SK-N-SH treated with all-trans-retinoic acid at 6 μM for 48 hours (cell line): Measurements from ENCODE around the gene MAPK7.

Source experiments
- ATAC-seq: fragments of 200-7000 bp; cut with Tn5 transposase; 3 replicates; pipeline ENCODE4 v1.9.1; 2020; ENCODE audit warnings: mild to moderate bottlenecking, moderate library complexity
- BACH2 ChIP-seq: fragments of 250-450 bp; sonication (Bioruptor Pico); IDR thresholded peaks from 2 replicates; pipeline ENCODE4 v1.9.0; 2021; ENCODE audit warnings: mild to moderate bottlenecking, borderline replicate concordance
- ESRRG ChIP-seq: fragments of 250-450 bp; sonication (Bioruptor Pico); IDR thresholded peaks from 2 replicates; pipeline ENCODE4 v1.6.1; 2021; ENCODE audit warnings: mild to moderate bottlenecking
- ISL1 ChIP-seq: fragments of 250-450 bp; sonication (Bioruptor Pico); IDR thresholded peaks from 2 replicates; pipeline ENCODE4 v2.1.2; 2022; ENCODE audit warnings: mild to moderate bottlenecking, moderate library complexity
- OSR1 ChIP-seq: fragments of 250-450 bp; sonication (Bioruptor Pico); IDR thresholded peaks from 2 replicates; pipeline ENCODE4 v1.8.0; 2022; ENCODE audit warnings: moderate library complexity, mild to moderate bottlenecking, inconsistent platforms
- RARB ChIP-seq: fragments of 250-450 bp; sonication (Bioruptor Pico); IDR thresholded peaks from 2 replicates; pipeline ENCODE4 v1.8.0; 2021; ENCODE audit warnings: mild to moderate bottlenecking, moderate library complexity
- TCF4 ChIP-seq: fragments of 250-450 bp; sonication (Bioruptor Pico); IDR thresholded peaks from 2 replicates; pipeline ENCODE4 v1.8.0; 2021; ENCODE audit warnings: mild to moderate bottlenecking, moderate library complexity, borderline replicate concordance
- TOX ChIP-seq: fragments of 250-450 bp; sonication (Bioruptor Pico); IDR thresholded peaks from 2 replicates; pipeline ENCODE4 v1.8.0; 2021; ENCODE audit warnings: mild to moderate bottlenecking, moderate library complexity, borderline replicate concordance
- ZC3H10 ChIP-seq: fragments of 250-450 bp; sonication (Bioruptor Pico); IDR thresholded peaks from 2 replicates; pipeline ENCODE4 v1.5.1; 2021; ENCODE audit warnings: mild to moderate bottlenecking, moderate library complexity
- ZFP30 ChIP-seq: fragments of 450-650 bp; formaldehyde crosslinking; IDR thresholded peaks from 2 replicates; pipeline ENCODE4 v1.5.0; 2022; ENCODE audit warnings: mild to moderate bottlenecking, moderate library complexity
- ZNF565 ChIP-seq: fragments of 450-650 bp; formaldehyde crosslinking; conservative IDR thresholded peaks from 2 replicates; pipeline ENCODE4 v1.5.0; 2020; ENCODE audit warnings: low read depth, mild to moderate bottlenecking, moderate library complexity
- ZNF8 ChIP-seq: fragments of 450-650 bp; formaldehyde crosslinking; IDR thresholded peaks from 2 replicates; pipeline ENCODE4 v1.5.0; 2020; ENCODE audit warnings: mild to moderate bottlenecking, moderate library complexity
- TF ChIP-seq, protein P1 (sequence below): fragments of 250-450 bp; sonication (Bioruptor Pico); IDR thresholded peaks from 2 replicates; pipeline ENCODE4 v1.5.1; 2021; ENCODE audit warnings: mild to moderate bottlenecking, moderate library complexity
- TF ChIP-seq, protein P2 (sequence below): fragments of 250-450 bp; sonication (Bioruptor Pico); IDR thresholded peaks from 2 replicates; pipeline ENCODE4 v1.8.0; 2021; ENCODE audit warnings: low read depth, mild to moderate bottlenecking, moderate library complexity, borderline replicate concordance
- TF ChIP-seq, protein P3 (sequence below): fragments of 250-450 bp; sonication (Bioruptor Pico); IDR thresholded peaks from 2 replicates; pipeline ENCODE4 v1.8.0; 2020; ENCODE audit warnings: mild to moderate bottlenecking, moderate library complexity, borderline replicate concordance
- TF ChIP-seq, protein P4 (sequence below): fragments of 250-450 bp; sonication (Bioruptor Pico); IDR thresholded peaks from 2 replicates; pipeline ENCODE4 v1.5.0; 2020; ENCODE audit warnings: mild to moderate bottlenecking, moderate library complexity
- TF ChIP-seq, protein P5 (sequence below): fragments of 250-450 bp; sonication (Bioruptor Pico); IDR thresholded peaks from 2 replicates; pipeline ENCODE4 v1.5.1; 2020; ENCODE audit warnings: low read depth, mild to moderate bottlenecking, moderate library complexity

The MAPK7 gene

DNA sequence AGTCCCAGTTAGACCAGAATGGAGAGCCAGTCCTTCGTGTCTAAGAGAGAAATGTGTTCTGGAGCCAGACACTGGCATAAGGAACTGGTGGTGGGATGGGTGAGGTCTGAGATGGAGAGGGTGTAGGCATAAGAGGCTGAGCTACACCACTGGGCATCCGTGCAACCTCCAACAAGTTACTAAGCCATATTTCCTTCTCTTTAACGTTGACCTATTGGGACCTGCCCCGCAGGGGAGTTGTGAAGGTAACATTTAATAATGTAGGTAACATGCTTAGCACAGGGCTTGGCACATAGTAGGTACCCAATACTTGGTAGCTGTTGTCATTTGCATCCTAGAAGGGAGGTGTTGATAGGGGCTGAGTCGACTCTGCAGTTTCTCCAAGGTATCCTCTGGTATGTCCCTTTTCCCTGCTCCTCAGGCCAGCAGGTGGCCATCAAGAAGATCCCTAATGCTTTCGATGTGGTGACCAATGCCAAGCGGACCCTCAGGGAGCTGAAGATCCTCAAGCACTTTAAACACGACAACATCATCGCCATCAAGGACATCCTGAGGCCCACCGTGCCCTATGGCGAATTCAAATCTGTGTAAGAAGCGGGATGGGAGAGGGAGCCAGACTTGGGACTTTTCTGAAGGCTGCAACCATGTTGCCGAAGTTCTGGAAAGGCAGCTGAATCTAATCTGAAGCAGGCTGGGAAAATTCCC is 1.2 kb downstream of the MAPK7 start:
- TF ChIP-seq TOX (CRISPR knock-in tag) (no peak), ISL1 (CRISPR knock-in tag) (no peak), TCF4 (CRISPR knock-in tag) (no peak), ZNF565 (CRISPR knock-in tag) (no peak), BACH2 (CRISPR knock-in tag) (no peak), ZFP30 (CRISPR knock-in tag) (no peak)
- TF ChIP-seq, protein P1, sequence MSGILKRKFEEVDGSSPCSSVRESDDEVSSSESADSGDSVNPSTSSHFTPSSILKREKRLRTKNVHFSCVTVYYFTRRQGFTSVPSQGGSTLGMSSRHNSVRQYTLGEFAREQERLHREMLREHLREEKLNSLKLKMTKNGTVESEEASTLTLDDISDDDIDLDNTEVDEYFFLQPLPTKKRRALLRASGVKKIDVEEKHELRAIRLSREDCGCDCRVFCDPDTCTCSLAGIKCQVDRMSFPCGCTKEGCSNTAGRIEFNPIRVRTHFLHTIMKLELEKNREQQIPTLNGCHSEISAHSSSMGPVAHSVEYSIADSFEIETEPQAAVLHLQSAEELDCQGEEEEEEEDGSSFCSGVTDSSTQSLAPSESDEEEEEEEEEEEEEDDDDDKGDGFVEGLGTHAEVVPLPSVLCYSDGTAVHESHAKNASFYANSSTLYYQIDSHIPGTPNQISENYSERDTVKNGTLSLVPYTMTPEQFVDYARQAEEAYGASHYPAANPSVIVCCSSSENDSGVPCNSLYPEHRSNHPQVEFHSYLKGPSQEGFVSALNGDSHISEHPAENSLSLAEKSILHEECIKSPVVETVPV (CRISPR knock-in tag): no peak
- TF ChIP-seq, protein P2, sequence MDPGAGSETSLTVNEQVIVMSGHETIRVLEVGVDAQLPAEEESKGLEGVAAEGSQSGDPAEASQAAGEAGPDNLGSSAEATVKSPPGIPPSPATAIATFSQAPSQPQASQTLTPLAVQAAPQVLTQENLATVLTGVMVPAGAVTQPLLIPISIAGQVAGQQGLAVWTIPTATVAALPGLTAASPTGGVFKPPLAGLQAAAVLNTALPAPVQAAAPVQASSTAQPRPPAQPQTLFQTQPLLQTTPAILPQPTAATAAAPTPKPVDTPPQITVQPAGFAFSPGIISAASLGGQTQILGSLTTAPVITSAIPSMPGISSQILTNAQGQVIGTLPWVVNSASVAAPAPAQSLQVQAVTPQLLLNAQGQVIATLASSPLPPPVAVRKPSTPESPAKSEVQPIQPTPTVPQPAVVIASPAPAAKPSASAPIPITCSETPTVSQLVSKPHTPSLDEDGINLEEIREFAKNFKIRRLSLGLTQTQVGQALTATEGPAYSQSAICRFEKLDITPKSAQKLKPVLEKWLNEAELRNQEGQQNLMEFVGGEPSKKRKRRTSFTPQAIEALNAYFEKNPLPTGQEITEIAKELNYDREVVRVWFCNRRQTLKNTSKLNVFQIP: no peak
- no peak for ATAC-seq

DNA sequence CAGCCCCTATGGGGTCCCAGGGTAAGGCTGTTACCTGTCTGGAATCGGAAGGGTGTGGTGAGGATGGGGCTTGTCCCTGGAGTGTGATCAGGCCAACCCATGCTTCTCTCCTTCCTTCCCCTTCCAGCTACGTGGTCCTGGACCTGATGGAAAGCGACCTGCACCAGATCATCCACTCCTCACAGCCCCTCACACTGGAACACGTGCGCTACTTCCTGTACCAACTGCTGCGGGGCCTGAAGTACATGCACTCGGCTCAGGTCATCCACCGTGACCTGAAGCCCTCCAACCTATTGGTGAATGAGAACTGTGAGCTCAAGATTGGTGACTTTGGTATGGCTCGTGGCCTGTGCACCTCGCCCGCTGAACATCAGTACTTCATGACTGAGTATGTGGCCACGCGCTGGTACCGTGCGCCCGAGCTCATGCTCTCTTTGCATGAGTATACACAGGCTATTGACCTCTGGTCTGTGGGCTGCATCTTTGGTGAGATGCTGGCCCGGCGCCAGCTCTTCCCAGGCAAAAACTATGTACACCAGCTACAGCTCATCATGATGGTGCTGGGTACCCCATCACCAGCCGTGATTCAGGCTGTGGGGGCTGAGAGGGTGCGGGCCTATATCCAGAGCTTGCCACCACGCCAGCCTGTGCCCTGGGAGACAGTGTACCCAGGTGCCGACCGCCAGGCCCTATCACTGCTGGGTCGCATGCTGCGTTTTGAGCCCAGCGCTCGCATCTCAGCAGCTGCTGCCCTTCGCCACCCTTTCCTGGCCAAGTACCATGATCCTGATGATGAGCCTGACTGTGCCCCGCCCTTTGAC is 2.4 kb downstream of the MAPK7 start:
- no peak for ATAC-seq
- no peak for TF ChIP-seq OSR1 (CRISPR knock-in tag)
- no peak for TF ChIP-seq ESRRG (CRISPR knock-in tag)
- TF ChIP-seq ISL1 (CRISPR knock-in tag): no peak
- no peak for TF ChIP-seq TOX (CRISPR knock-in tag)
- TF ChIP-seq, protein P3, sequence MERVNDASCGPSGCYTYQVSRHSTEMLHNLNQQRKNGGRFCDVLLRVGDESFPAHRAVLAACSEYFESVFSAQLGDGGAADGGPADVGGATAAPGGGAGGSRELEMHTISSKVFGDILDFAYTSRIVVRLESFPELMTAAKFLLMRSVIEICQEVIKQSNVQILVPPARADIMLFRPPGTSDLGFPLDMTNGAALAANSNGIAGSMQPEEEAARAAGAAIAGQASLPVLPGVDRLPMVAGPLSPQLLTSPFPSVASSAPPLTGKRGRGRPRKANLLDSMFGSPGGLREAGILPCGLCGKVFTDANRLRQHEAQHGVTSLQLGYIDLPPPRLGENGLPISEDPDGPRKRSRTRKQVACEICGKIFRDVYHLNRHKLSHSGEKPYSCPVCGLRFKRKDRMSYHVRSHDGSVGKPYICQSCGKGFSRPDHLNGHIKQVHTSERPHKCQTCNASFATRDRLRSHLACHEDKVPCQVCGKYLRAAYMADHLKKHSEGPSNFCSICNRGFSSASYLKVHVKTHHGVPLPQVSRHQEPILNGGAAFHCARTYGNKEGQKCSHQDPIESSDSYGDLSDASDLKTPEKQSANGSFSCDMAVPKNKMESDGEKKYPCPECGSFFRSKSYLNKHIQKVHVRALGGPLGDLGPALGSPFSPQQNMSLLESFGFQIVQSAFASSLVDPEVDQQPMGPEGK: no peak
- TF ChIP-seq, protein P4, sequence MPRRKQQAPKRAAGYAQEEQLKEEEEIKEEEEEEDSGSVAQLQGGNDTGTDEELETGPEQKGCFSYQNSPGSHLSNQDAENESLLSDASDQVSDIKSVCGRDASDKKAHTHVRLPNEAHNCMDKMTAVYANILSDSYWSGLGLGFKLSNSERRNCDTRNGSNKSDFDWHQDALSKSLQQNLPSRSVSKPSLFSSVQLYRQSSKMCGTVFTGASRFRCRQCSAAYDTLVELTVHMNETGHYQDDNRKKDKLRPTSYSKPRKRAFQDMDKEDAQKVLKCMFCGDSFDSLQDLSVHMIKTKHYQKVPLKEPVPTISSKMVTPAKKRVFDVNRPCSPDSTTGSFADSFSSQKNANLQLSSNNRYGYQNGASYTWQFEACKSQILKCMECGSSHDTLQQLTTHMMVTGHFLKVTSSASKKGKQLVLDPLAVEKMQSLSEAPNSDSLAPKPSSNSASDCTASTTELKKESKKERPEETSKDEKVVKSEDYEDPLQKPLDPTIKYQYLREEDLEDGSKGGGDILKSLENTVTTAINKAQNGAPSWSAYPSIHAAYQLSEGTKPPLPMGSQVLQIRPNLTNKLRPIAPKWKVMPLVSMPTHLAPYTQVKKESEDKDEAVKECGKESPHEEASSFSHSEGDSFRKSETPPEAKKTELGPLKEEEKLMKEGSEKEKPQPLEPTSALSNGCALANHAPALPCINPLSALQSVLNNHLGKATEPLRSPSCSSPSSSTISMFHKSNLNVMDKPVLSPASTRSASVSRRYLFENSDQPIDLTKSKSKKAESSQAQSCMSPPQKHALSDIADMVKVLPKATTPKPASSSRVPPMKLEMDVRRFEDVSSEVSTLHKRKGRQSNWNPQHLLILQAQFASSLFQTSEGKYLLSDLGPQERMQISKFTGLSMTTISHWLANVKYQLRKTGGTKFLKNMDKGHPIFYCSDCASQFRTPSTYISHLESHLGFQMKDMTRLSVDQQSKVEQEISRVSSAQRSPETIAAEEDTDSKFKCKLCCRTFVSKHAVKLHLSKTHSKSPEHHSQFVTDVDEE (CRISPR knock-in tag): no peak
- TF ChIP-seq ZC3H10: no peak
- TF ChIP-seq, protein P2: no peak
- TF ChIP-seq, protein P1 (CRISPR knock-in tag): no peak
- TF ChIP-seq ZNF8: no peak
- no peak for TF ChIP-seq ZFP30 (CRISPR knock-in tag)
- TF ChIP-seq RARB (CRISPR knock-in tag): no peak
- TF ChIP-seq, protein P5, sequence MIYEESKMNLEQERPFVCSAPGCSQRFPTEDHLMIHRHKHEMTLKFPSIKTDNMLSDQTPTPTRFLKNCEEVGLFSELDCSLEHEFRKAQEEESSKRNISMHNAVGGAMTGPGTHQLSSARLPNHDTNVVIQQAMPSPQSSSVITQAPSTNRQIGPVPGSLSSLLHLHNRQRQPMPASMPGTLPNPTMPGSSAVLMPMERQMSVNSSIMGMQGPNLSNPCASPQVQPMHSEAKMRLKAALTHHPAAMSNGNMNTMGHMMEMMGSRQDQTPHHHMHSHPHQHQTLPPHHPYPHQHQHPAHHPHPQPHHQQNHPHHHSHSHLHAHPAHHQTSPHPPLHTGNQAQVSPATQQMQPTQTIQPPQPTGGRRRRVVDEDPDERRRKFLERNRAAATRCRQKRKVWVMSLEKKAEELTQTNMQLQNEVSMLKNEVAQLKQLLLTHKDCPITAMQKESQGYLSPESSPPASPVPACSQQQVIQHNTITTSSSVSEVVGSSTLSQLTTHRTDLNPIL (CRISPR knock-in tag): no peak
- TF ChIP-seq, all 23 proteins: peak for 0
